ENCODE results near the gene FBXL19.

Gene FBXL19

DNA sequence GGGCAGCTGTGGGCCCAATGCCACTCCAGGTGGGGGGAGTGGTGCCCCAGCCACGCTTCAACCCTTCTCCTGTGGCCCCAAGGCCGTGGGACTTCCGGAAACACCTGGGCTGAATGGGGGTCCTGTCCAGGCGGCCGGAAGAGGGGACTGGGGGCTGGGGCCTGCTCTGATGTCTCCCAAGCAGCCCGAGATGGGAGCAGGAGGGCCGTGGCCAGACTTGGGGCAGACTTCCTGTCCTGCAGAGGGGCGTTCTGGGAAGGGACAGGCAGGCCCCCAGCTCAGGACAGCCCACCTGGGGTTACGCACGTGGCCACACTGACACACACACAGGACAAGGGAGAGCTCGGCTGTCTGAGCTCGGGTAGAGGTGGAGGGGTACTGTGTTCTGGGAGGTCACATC is 66.7 kb downstream of the FBXL19 start:
- no peak for DNase-seq (ENCODE audit: low read depth)
- no peak overlapping the region for H3K4me3 ChIP-seq (ENCODE audit: low read depth, low read length)
- TF ChIP-seq, protein P1, sequence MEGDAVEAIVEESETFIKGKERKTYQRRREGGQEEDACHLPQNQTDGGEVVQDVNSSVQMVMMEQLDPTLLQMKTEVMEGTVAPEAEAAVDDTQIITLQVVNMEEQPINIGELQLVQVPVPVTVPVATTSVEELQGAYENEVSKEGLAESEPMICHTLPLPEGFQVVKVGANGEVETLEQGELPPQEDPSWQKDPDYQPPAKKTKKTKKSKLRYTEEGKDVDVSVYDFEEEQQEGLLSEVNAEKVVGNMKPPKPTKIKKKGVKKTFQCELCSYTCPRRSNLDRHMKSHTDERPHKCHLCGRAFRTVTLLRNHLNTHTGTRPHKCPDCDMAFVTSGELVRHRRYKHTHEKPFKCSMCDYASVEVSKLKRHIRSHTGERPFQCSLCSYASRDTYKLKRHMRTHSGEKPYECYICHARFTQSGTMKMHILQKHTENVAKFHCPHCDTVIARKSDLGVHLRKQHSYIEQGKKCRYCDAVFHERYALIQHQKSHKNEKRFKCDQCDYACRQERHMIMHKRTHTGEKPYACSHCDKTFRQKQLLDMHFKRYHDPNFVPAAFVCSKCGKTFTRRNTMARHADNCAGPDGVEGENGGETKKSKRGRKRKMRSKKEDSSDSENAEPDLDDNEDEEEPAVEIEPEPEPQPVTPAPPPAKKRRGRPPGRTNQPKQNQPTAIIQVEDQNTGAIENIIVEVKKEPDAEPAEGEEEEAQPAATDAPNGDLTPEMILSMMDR (conservative IDR thresholded peaks at IDR 0.05; ENCODE audit: low read depth, low read length): no peak

DNA sequence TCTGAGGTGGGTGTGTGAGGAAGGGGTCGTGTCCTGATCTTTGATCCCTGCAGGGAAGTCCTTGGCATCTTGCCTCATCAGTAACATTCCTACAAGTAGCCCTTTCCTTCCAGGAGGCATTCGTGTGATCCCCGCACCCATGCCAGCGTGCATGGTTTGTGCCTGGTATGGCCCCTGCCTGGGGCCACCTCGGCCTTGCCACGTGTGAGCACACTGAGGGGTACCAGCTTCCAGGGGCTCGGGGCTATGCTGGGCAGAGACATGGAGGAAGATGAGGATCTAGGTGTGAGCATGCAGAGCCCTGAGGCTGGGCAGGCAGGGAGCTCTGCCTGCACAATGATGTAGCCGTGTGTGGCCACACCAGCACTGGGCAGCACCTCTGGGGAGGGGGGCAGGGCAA is 67.7 kb downstream of the FBXL19 start:
- TF ChIP-seq, protein P1 (conservative IDR thresholded peaks at IDR 0.05; ENCODE audit: low read depth, low read length): no peak
- H3K4me3 ChIP-seq (ENCODE audit: low read depth, low read length): no peak overlapping the region

DNA sequence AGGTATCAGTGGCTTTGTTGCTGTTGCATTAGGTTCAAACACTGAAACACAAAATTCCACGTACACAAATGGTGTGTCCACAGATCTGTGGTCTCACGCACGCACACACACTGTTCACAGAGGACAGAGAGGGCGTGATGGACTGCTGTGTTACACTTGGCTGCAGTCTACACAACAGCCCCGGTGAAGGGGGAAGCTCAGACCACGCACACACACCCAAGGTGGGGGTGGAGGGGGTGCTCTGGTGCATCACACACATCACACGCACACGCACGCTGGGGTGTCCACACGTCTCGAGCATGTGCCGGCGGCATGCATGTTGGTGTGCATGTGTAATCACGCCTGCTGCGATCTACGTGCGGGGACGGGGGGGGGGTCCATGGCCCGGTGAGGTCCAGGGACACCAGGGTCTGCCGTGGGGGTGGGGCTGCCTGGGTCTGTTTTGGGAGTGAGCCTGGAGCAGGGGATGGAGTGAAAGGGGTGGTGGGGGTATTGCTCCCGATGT is 69.0 kb downstream of the FBXL19 start:
- TF ChIP-seq, protein P1 (conservative IDR thresholded peaks at IDR 0.05; ENCODE audit: low read depth, low read length): no peak
- no peak overlapping the region for H3K4me3 ChIP-seq (ENCODE audit: low read depth, low read length)
- DNase-seq (ENCODE audit: low read depth): no peak

More for the DNA sequence above, 67.7 kb downstream of the FBXL19 start:
- no peak for DNase-seq (ENCODE audit: low read depth)

DNA sequence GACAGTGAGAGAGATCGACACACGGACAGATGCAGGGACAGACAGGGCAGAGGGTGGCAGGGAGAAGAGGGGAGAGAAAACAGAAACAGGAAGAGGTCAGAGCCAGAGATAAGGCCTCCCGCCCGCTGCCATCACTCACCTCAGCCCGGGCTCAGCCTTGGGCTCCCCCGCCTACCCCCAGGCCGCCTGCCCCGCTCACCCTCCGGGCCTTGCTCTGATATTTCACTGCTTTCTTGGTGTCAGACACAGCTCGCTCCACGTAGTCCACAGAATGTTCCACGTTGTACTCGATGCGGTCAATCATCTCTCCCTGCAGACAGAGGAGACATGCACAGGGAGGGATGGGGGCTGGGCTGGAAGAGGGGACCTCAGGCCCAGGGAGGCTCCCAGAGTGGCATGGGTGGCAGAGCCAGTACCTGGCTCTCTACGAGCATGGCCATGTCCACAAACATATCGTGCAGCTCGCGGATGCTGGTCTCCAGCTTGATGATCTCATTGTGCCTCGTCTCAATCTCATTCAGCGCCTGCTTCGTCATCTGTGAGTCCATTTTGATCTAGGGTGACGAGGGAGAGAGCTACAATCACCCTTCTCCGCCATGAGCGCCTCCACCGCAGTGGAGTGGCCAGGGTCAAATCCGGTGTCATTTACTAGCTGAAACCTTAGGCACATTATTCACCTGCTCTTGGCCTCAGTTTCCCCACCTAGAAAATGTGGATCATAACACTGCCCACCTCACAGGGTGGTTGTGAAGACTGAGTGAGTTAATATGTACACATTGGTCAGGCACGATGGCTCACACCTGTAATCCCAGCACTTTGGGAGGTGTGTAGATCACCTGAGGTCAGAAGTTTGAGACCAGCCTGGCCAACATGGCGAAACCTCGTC is 69.8 kb downstream of the FBXL19 start:
- no peak for DNase-seq (ENCODE audit: low read depth)
- no peak overlapping the region for H3K4me3 ChIP-seq (ENCODE audit: low read depth, low read length)
- TF ChIP-seq, protein P1 (conservative IDR thresholded peaks at IDR 0.05; ENCODE audit: low read depth, low read length): no peak

DNA sequence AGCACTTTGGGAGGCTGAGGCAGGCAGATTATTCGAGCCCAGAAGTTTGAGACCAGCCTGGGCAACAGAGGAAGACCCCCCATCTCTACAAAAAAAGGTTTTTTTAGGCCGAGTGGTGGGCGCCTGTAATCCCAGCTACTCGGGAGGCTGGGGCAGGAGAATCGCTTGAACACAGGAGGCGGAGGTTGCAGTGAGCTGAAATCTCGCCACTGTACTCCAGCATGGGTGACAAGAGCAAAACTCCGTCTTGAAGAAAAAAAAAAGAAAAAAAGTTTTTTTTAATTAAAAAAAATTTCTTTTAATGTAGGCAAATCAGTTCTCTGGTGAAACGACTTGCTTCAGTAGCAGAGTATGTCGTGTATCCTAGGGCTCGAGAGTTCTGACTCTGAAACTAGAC is 72.6 kb downstream of the FBXL19 start:
- TF ChIP-seq, protein P1 (conservative IDR thresholded peaks at IDR 0.05; ENCODE audit: low read depth, low read length): no peak

DNA sequence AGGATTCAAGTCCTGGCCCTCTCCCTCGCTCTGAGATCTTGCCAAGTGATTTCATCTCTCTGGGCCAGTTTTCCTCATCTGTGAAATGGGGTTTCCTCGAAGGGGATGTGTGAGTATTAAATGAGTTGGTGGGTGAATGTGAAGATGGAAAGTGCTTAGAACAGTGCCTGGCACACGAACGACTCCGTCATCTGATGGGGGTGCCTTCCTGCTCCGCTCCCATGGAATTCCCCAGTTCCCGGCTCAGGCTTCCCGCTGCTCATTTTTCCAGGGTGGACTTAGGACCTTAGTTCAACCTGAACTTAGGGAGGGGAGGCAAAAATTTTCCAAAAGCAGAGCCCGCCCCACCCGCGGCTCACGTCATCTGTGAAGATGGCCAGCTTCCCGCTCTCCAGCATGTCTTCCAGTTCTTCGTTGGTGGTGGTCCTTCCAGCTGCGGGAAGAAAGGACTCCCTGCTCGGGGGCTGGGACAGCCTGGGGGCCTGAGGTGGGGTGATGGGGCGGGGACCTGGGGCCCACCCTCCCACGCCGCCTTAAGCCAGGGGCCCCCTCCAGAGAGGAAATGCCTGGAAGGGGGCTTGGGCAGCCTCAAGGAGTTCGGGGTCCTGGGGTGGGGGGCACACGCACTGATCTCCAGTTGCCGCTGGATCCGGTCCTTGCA is 73.1 kb downstream of the FBXL19 start:
- H3K4me3 ChIP-seq (ENCODE audit: low read depth, low read length): peak overlapping the region; percentile 65
- DNase-seq (ENCODE audit: low read depth): no peak
- TF ChIP-seq, protein P1 (conservative IDR thresholded peaks at IDR 0.05; ENCODE audit: low read depth, low read length): no peak

More for the DNA sequence above, 72.6 kb downstream of the FBXL19 start:
- no peak overlapping the region for H3K4me3 ChIP-seq (ENCODE audit: low read depth, low read length)
- DNase-seq (ENCODE audit: low read depth): no peak

All from choroid plexus epithelial cell (primary cell).